ENCODE measurements around the gene PRKCA. TPM values are rescaled to one million over a fixed set of nuclear protein-coding genes. Genes with fewer than 3 reads are reported as not detected.

PRKCA gene
- total and polyA plus RNA-seq, 2 of the 13 experiments (the other 11 are each of a cell fraction or from before 2014, with no cell fraction given): 18.5 to 21.5 TPM

DNA sequence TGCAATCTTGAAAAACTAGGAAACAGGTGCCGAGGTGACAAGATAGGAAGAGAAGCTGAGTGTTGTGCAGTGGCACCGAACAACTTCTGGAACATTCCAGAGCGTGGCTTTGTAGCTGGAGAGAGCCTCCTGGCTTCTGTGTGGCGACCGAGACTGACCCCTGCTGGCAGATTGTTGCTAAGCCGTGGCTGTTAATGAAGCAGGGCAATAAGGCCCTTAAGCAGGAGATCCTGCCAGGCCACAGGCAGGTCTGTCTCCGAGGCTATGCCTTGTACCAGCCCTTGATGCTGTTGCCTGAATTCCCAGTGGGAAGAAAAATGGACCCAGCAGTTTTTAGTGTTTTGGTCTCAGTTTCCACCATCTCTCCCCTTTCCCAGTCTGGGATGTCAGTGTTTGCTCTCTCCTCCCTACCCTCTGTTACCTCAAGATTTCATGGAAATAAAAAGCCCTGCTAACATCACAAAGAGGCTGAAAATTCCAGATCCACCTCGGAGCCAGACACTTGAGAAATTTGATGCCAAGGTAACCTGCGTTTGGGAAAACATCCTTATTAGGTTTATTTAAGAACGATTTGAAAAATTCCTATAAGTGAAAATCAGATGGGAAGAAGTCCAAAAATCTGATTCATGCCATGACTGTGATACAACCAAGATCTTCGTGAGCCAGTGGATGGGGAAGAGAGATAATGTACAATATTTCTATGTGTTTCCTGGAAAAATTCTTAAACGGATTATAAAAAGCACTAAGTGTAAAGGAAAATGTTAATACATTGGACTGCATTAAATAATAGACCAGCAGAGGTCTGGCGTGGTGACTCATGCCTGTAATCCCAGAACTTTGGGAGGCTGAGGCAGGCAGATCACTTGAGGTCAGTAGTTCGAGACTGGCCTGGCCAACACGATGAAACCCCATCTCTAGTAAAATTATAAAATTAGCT is 265.1 kb downstream of the PRKCA start (continued):
- TF ChIP-seq, protein P1, sequence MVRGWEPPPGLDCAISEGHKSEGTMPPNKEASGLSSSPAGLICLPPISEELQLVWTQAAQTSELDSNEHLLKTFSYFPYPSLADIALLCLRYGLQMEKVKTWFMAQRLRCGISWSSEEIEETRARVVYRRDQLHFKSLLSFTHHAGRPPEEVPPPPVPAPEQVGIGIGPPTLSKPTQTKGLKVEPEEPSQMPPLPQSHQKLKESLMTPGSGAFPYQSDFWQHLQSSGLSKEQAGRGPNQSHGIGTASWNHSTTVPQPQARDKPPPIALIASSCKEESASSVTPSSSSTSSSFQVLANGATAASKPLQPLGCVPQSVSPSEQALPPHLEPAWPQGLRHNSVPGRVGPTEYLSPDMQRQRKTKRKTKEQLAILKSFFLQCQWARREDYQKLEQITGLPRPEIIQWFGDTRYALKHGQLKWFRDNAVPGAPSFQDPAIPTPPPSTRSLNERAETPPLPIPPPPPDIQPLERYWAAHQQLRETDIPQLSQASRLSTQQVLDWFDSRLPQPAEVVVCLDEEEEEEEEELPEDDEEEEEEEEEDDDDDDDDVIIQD (CRISPR knock-in tag; IDR thresholded peaks at IDR 0.05; ENCODE audit: low read depth): peak; percentile 73
- no peak for TF ChIP-seq ARNT (IDR thresholded peaks at IDR 0.05)
- TF ChIP-seq, protein P2, sequence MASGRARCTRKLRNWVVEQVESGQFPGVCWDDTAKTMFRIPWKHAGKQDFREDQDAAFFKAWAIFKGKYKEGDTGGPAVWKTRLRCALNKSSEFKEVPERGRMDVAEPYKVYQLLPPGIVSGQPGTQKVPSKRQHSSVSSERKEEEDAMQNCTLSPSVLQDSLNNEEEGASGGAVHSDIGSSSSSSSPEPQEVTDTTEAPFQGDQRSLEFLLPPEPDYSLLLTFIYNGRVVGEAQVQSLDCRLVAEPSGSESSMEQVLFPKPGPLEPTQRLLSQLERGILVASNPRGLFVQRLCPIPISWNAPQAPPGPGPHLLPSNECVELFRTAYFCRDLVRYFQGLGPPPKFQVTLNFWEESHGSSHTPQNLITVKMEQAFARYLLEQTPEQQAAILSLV (CRISPR knock-in tag; IDR thresholded peaks at IDR 0.05; ENCODE audit: borderline replicate concordance): peak; percentile 65; the same call in 1 of the 2 replicates
- 0 out of 2 replicates have a peak, but pooled peaks have one; percentile 26 for TF ChIP-seq ZBTB20 (CRISPR knock-in tag; IDR thresholded peaks at IDR 0.05; ENCODE audit: borderline replicate concordance, low read depth)
- TF ChIP-seq LRRFIP1 (CRISPR knock-in tag; conservative IDR thresholded peaks at IDR 0.05): no peak
- no peak for TF ChIP-seq MXD1 (CRISPR knock-in tag; IDR thresholded peaks at IDR 0.05)
- TF ChIP-seq KLF11 (CRISPR knock-in tag; IDR thresholded peaks at IDR 0.05): peak; percentile 68; the same call in 1 of the 2 replicates
- TF ChIP-seq MYC (CRISPR knock-in tag; IDR thresholded peaks at IDR 0.05; ENCODE audit: borderline replicate concordance): 0 out of 2 replicates have a peak, but pooled peaks have one; percentile 27
- TF ChIP-seq DMAP1 (CRISPR knock-in tag; IDR thresholded peaks at IDR 0.05): no peak
- TF ChIP-seq ZNF484 (CRISPR knock-in tag; IDR thresholded peaks at IDR 0.05; ENCODE audit: borderline replicate concordance, low read depth): no peak
- no peak for TF ChIP-seq ZSCAN22 (CRISPR knock-in tag; IDR thresholded peaks at IDR 0.05)
- TF ChIP-seq, protein P3, sequence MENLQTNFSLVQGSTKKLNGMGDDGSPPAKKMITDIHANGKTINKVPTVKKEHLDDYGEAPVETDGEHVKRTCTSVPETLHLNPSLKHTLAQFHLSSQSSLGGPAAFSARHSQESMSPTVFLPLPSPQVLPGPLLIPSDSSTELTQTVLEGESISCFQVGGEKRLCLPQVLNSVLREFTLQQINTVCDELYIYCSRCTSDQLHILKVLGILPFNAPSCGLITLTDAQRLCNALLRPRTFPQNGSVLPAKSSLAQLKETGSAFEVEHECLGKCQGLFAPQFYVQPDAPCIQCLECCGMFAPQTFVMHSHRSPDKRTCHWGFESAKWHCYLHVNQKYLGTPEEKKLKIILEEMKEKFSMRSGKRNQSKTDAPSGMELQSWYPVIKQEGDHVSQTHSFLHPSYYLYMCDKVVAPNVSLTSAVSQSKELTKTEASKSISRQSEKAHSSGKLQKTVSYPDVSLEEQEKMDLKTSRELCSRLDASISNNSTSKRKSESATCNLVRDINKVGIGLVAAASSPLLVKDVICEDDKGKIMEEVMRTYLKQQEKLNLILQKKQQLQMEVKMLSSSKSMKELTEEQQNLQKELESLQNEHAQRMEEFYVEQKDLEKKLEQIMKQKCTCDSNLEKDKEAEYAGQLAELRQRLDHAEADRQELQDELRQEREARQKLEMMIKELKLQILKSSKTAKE (CRISPR knock-in tag; IDR thresholded peaks at IDR 0.05; ENCODE audit: borderline replicate concordance): no peak
- TF ChIP-seq HIVEP1 (CRISPR knock-in tag; IDR thresholded peaks at IDR 0.05): no peak
- no peak for TF ChIP-seq ZBTB3 (CRISPR knock-in tag; IDR thresholded peaks at IDR 0.05; ENCODE audit: borderline replicate concordance, low read depth)
- TF ChIP-seq TGIF2 (CRISPR knock-in tag; IDR thresholded peaks at IDR 0.05): no peak
- TF ChIP-seq, protein P4, sequence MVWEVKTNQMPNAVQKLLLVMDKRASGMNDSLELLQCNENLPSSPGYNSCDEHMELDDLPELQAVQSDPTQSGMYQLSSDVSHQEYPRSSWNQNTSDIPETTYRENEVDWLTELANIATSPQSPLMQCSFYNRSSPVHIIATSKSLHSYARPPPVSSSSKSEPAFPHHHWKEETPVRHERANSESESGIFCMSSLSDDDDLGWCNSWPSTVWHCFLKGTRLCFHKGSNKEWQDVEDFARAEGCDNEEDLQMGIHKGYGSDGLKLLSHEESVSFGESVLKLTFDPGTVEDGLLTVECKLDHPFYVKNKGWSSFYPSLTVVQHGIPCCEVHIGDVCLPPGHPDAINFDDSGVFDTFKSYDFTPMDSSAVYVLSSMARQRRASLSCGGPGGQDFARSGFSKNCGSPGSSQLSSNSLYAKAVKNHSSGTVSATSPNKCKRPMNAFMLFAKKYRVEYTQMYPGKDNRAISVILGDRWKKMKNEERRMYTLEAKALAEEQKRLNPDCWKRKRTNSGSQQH (CRISPR knock-in tag; IDR thresholded peaks at IDR 0.05; ENCODE audit: low read depth): 0 out of 2 replicates have a peak, but pooled peaks have one; percentile 48
- TF ChIP-seq GTF2F1 (IDR thresholded peaks at IDR 0.05; ENCODE audit: low read length): 0 out of 2 replicates have a peak, but pooled peaks have one; percentile 52
- TF ChIP-seq, protein P5, sequence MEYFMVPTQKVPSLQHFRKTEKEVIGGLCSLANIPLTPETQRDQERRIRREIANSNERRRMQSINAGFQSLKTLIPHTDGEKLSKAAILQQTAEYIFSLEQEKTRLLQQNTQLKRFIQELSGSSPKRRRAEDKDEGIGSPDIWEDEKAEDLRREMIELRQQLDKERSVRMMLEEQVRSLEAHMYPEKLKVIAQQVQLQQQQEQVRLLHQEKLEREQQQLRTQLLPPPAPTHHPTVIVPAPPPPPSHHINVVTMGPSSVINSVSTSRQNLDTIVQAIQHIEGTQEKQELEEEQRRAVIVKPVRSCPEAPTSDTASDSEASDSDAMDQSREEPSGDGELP (IDR thresholded peaks at IDR 0.05; ENCODE audit: borderline replicate concordance, low read depth): no peak

Measured in HepG2 (cell line).